Breast epithelium (tissue), 4 donors: ENCODE data around the gene NIBAN1. TPM values are rescaled to one million over a fixed set of nuclear protein-coding genes. Genes with fewer than 3 reads are reported as not detected.

Source experiments
- DNase-seq, 2 donors: peaks; one replicate each; pipeline ENCODE4 v3.0.0-alpha.2; 2019; ENCODE audit warnings: low spot score in 2 of 2
- H3K27ac ChIP-seq, 2 donors: fragments of 200-600 bp; sonication (generic) in 1 of 2; one replicate each; pipeline ENCODE4 v1.5.1; 2016 to 2019; ENCODE audit warnings: mild to moderate bottlenecking in 1 of 2
- H3K27me3 ChIP-seq, 2 donors: fragments of 200-600 bp; sonication (generic) in 1 of 2; one replicate each; pipeline versions ENCODE4 v1.5.1 to v1.6.0; 2017 to 2019; ENCODE audit warnings: control low read depth in 1 of 2, mild to moderate bottlenecking in 1 of 2
- H3K36me3 ChIP-seq: fragments of 200-600 bp; one replicate; pipeline ENCODE4 v1.5.1; 2019
- H3K4me1 ChIP-seq, 2 donors: fragments of 200-600 bp; sonication (generic); one replicate each; pipeline ENCODE4 v1.5.1; 2016 to 2019; ENCODE audit warnings: control low read depth in 1 of 2
- H3K4me3 ChIP-seq, 3 donors: fragments of 200-600 bp; sonication (generic); 1 replicate in 2 of 3; 2 replicates in 1 of 3; pipeline ENCODE4 v1.5.1; 2016 to 2019; ENCODE audit warnings: mild to moderate bottlenecking in 3 of 3, moderate library complexity in 2 of 3
- H3K9me3 ChIP-seq, 2 donors: fragments of 200-600 bp; sonication (generic) in 1 of 2; one replicate each; pipeline ENCODE4 v1.5.1; 2016 to 2019; ENCODE audit warnings: control low read depth in 1 of 2
- POLR2A ChIP-seq: fragments of 450-650 bp; IDR thresholded peaks from one replicate; pipeline ENCODE4 v1.6.1; 2016; ENCODE audit warnings: antibody characterized with exemption, mild to moderate bottlenecking, moderate library complexity
- POLR2AphosphoS5 ChIP-seq, 3 donors: sonication (generic); formaldehyde crosslinking; IDR thresholded peaks; one replicate each; pipeline ENCODE4 v1.6.1; 2017; ENCODE audit warnings: antibody characterized with exemption in 3 of 3
- intact Hi-C: fragments of 100-400 bp; cut with DNase I; formaldehyde crosslinking; loops from one replicate; pipeline ENCODE4 v1.15.1; 2023; ENCODE audit warnings: low total_unique reads
- total RNA-seq, 3 donors: library from RNA; depleted of rRNA; stranded (reverse); fragments of >200 nt; gene quantifications; one replicate each; pipeline ENCODE4 v1.1.0, GENCODE V29; 2016
- TF ChIP-seq, protein P1 (sequence below), 3 donors: fragments of 450-650 bp; IDR thresholded peaks; one replicate each; pipeline ENCODE4 v1.5.1; 2016 to 2017; ENCODE audit warnings: antibody characterized with exemption in 3 of 3, mild to moderate bottlenecking in 3 of 3, moderate library complexity in 3 of 3

Gene NIBAN1
- total RNA-seq, 3 donors from 2014 or later, result 11.7 to 44.2 (median 34.7) TPM

DNA sequence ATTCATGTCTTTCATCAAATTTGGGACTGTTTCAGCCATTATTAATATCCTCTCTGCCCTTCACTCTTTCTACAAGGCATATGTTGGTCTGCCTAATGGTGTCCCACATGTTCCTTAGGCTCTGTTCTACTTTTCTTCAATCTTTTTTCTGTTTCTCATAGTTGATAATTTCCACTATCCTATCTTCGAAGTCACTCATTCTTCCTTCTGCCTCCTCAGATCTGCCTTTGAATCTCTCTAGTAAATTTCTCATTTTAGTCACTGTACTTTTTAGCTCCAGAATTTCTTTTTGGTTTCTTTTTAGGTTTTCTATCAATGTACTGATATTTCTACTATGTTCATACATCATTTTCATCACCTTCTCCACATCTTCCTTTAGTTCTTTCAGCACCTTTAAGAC is 20.0 kb upstream of the NIBAN1 start:
- intact Hi-C loops, result no loop called here
- no peak for TF ChIP-seq POLR2AphosphoS5 (IDR thresholded peaks at IDR 0.05)
- TF ChIP-seq POLR2A, result no peak
- TF ChIP-seq, protein P1, sequence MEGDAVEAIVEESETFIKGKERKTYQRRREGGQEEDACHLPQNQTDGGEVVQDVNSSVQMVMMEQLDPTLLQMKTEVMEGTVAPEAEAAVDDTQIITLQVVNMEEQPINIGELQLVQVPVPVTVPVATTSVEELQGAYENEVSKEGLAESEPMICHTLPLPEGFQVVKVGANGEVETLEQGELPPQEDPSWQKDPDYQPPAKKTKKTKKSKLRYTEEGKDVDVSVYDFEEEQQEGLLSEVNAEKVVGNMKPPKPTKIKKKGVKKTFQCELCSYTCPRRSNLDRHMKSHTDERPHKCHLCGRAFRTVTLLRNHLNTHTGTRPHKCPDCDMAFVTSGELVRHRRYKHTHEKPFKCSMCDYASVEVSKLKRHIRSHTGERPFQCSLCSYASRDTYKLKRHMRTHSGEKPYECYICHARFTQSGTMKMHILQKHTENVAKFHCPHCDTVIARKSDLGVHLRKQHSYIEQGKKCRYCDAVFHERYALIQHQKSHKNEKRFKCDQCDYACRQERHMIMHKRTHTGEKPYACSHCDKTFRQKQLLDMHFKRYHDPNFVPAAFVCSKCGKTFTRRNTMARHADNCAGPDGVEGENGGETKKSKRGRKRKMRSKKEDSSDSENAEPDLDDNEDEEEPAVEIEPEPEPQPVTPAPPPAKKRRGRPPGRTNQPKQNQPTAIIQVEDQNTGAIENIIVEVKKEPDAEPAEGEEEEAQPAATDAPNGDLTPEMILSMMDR (IDR thresholded peaks at IDR 0.05), result no peak
- DNase-seq, result no peak
- Histone ChIP-seq H3K27me3 (no peaks in the 10 kb centered on the region), H3K36me3 (no peaks in the 10 kb centered on the region), H3K4me3 (no peak overlapping the region), H3K27ac (no peak overlapping the region), H3K9me3 (peaks cover 0 to 7% of the 10 kb centered on the region in 2 donors), H3K4me1 (no peaks in the 10 kb centered on the region)

DNA sequence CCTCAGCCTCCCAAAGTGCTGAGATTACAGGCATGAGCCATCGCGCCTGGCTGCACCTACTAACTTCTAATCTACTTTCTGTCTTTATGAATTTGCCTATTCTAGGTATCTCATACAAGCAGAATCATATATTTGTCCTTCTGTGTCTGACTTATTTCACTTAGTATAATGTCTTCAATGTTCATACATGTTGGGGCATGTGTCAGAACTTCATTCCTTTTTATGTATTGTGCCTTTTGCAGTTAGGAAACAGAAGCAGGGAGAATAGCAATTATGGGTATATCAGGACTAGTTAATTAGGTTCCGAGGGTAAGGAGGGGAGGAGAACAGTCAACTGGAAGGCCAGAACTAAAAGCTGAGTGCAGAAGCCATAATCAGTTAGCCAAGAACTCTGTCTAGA is 18.0 kb upstream of the NIBAN1 start:
- Histone ChIP-seq H3K9me3 (peaks cover 0 to 7% of the 10 kb centered on the region in 2 donors), H3K27me3 (no peaks in the 10 kb centered on the region), H3K4me1 (no peaks in the 10 kb centered on the region), H3K27ac (no peak overlapping the region), H3K36me3 (no peaks in the 10 kb centered on the region), H3K4me3 (no peak overlapping the region)
- DNase-seq, result no peak
- intact Hi-C loops, result no loop called here
- no peak for TF ChIP-seq POLR2AphosphoS5 (IDR thresholded peaks at IDR 0.05)
- TF ChIP-seq, protein P1 (IDR thresholded peaks at IDR 0.05), result no peak

DNA sequence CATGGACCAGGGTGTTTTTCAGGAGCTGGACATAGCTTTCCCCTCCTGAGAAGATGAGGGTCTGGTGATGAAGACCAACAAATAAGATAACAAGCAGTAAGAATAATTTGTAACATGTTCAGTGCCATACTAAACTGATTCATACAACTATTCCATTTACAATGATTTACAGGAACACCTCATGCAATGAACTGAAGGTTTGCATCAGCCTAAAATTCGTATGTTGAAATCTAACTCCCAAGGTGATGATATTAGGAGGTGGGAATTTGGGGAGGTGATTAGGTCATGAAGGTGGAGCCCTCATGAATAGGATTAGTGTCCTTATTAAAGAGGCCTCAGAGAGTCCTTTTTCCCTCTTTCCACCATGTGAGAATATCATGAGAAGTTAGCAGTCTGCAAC is 15.9 kb upstream of the NIBAN1 start:
- H3K27ac ChIP-seq, result no peak overlapping the region
- no peak for DNase-seq
- no peaks in the 10 kb centered on the region for H3K36me3 ChIP-seq
- no peaks in the 10 kb centered on the region for H3K4me1 ChIP-seq
- no peaks in the 10 kb centered on the region for H3K27me3 ChIP-seq
- H3K9me3 ChIP-seq, result peaks cover 0 to 7% of the 10 kb centered on the region in 2 donors
- intact Hi-C loops, result no loop called here
- TF ChIP-seq POLR2A (no peak), POLR2AphosphoS5 (IDR thresholded peaks at IDR 0.05) (no peak)
- TF ChIP-seq, protein P1 (IDR thresholded peaks at IDR 0.05), result no peak
- no peak overlapping the region for H3K4me3 ChIP-seq

DNA sequence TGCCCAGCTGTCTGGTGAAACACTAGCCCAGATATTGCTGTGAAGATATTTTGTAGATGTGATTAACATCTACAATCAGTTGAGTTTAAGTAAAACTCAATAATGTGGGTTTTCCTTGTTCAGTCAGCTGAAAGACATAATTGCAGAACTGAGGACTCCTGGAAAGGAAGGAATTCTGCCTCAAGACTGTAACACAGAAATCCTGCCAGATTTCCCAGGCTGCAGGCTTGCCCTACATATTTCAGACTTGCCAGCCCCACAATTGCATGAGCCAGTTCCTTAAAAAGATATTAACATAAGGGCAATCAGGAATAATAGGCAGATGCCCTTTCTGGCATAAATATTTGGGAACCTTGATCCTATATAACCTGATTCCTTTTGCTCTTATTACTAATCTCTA is 14.2 kb upstream of the NIBAN1 start:
- DNase-seq, result no peak
- intact Hi-C loops, result no loop called here
- H3K36me3 ChIP-seq, result no peaks in the 10 kb centered on the region
- H3K27me3 ChIP-seq, result no peaks in the 10 kb centered on the region
- no peaks in the 10 kb centered on the region for H3K4me1 ChIP-seq
- no peaks in the 10 kb centered on the region for H3K9me3 ChIP-seq
- no peak overlapping the region for H3K4me3 ChIP-seq
- H3K27ac ChIP-seq, result no peak overlapping the region
- TF ChIP-seq, protein P1 (IDR thresholded peaks at IDR 0.05), result no peak
- TF ChIP-seq POLR2AphosphoS5 (IDR thresholded peaks at IDR 0.05) (no peak), POLR2A (no peak)

DNA sequence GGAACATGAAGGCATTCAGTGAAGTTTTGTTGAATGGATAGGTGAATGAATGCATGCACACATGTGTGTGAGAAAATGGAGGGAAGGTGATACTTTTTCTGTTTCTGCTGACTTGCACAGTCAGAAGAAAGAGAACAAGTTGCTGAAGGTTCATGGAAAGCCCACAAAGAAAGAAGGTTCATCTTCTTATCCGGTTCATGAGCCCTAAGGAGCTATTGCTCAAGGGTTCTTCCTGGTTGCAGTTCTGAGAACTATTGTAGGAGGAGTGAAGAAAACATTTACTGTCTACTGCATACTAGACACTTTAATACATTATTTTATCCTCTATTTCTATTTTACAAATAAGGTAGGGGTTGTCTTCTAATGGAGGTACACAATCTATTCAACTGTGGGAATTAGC is 13.4 kb upstream of the NIBAN1 start:
- Histone ChIP-seq H3K4me1 (no peaks in the 10 kb centered on the region), H3K36me3 (no peaks in the 10 kb centered on the region), H3K27me3 (no peaks in the 10 kb centered on the region), H3K9me3 (no peaks in the 10 kb centered on the region), H3K27ac (no peak overlapping the region), H3K4me3 (no peak overlapping the region)
- TF ChIP-seq POLR2AphosphoS5 (IDR thresholded peaks at IDR 0.05), result no peak
- TF ChIP-seq, protein P1 (IDR thresholded peaks at IDR 0.05), result no peak
- no peak for TF ChIP-seq POLR2A
- intact Hi-C loops, result no loop called here
- no peak for DNase-seq
